GM12878 (cell line): ENCODE results near the gene RPS3. TPM values are rescaled to one million over a fixed set of nuclear protein-coding genes. Genes with fewer than 3 reads are reported as not detected.

Experiments
- ATAC-seq: fragments of 200-7000 bp; cut with Tn5 transposase; 3 replicates; pipeline ENCODE4 v1.9.1; 2020; ENCODE audit warnings: mild to moderate bottlenecking, moderate library complexity
- BruUV-seq: library from RNA; stranded (reverse); fragments of 400-500 nt; replicated peaks from 2 replicates; lab custom pipeline; 2021; lab: Mats Ljungman, UMichigan
- CTCF ChIA-PET: fragments of 300-600 bp; sonication (Branson Sonifier 250); formaldehyde crosslinking; extraction: SDS; loops from one replicate; lab custom pipeline; 2021; ENCODE audit warnings: inconsistent platforms; lab: Yijun Ruan, JAX
- POLR2A ChIA-PET: fragments of 350-600 bp; formaldehyde crosslinking; extraction: SDS; loops from one replicate; lab custom pipeline; 2021; ENCODE audit warnings: inconsistent platforms; lab: Charles Lee
- RAD21 ChIA-PET: fragments of 300-600 bp; sonication (Branson Sonifier 250); formaldehyde crosslinking; loops from one replicate; lab custom pipeline; 2023; ENCODE audit warnings: antibody characterized with exemption; ENCODE audit not compliant: unreplicated experiment; lab: Charles Lee
- SMC1A ChIA-PET: fragments of 300-600 bp; sonication (Branson Sonifier 250); formaldehyde crosslinking; loops from one replicate; lab custom pipeline; 2023; ENCODE audit not compliant: unreplicated experiment, uncharacterized antibody; lab: Charles Lee
- DNase-seq: peaks from one replicate; pipeline ENCODE4 v3.0.0-alpha.2; 2011; ENCODE audit warnings: low read depth, low spot score
- FAIRE-seq: peaks from 3 replicates; lab custom pipeline; 2011; peaks lifted over from hg19 to GRCh38; lab: Jason Lieb, UNC
- H2AFZ ChIP-seq: 2 replicates; pipeline ENCODE4 v1.6.0; 2011; ENCODE audit warnings: low read depth, low read length, control low read depth; ENCODE audit not compliant: control insufficient read depth
- H3K27ac ChIP-seq: 2 replicates; pipeline ENCODE4 v1.5.1; 2011; ENCODE audit warnings: control low read depth; ENCODE audit not compliant: control insufficient read depth, insufficient read depth
- H3K27me3 ChIP-seq, 2 experiments: replicated peaks in 1 of 2; 2 replicates each; pipeline versions ENCODE4 v1.6.0 to v1.6.1; 2011; ENCODE audit warnings: low read length in 1 of 2; ENCODE audit not compliant: control insufficient read depth in 2 of 2, insufficient read depth in 2 of 2
- H3K36me3 ChIP-seq, 2 experiments: 2 replicates each; pipeline ENCODE4 v1.5.1; 2011; ENCODE audit warnings: low read length in 1 of 2; ENCODE audit not compliant: control insufficient read depth in 2 of 2, insufficient read depth in 2 of 2
- H3K4me1 ChIP-seq: 2 replicates; pipeline ENCODE4 v1.6.1; 2011; ENCODE audit warnings: mild to moderate bottlenecking, low read length, moderate library complexity, mixed read lengths; ENCODE audit not compliant: control insufficient read depth, insufficient read depth
- H3K4me2 ChIP-seq: 2 replicates; pipeline ENCODE4 v1.6.0; 2011; ENCODE audit warnings: control low read depth; ENCODE audit not compliant: control insufficient read depth, insufficient read depth
- H3K4me3 ChIP-seq: fragments of 200-600 bp; sonication (generic); 2 replicates; pipeline ENCODE4 v1.5.1; 2016
- H3K79me2 ChIP-seq: 2 replicates; pipeline ENCODE4 v1.6.0; 2011; ENCODE audit warnings: low read length; ENCODE audit not compliant: control insufficient read depth, insufficient read depth
- H3K9ac ChIP-seq: 2 replicates; pipeline ENCODE4 v1.8.0; 2011; ENCODE audit warnings: low read length, control low read depth, mixed read lengths; ENCODE audit not compliant: control insufficient read depth, insufficient read depth
- H3K9me3 ChIP-seq: replicated peaks from 3 replicates; pipeline ENCODE4 v1.5.1; 2011; ENCODE audit warnings: mild to moderate bottlenecking, low read length; ENCODE audit not compliant: control insufficient read depth, insufficient read depth
- H4K20me1 ChIP-seq: 2 replicates; pipeline ENCODE4 v1.6.0; 2011; ENCODE audit not compliant: control insufficient read depth, insufficient read depth
- BACH1 ChIP-seq: fragments of 450-650 bp; IDR thresholded peaks from 2 replicates; pipeline ENCODE4 v1.6.1; 2017; ENCODE audit warnings: mild to moderate bottlenecking, borderline replicate concordance
- BCL11A ChIP-seq: IDR thresholded peaks from 2 replicates; pipeline ENCODE4 v1.6.1; 2011; ENCODE audit warnings: low read depth, low read length
- BHLHE40 ChIP-seq, 2 experiments: fragments of 450-650 bp in 1 of 2; IDR thresholded peaks; 2 replicates each; pipeline ENCODE4 v1.6.1; 2011 to 2017; ENCODE audit warnings: low read depth in 2 of 2, borderline replicate concordance in 1 of 2, improper control_type of control experiment in 1 of 2, low read length in 1 of 2, mild to moderate bottlenecking in 1 of 2
- BMI1 ChIP-seq: fragments of 450-650 bp; IDR thresholded peaks from 2 replicates; pipeline ENCODE4 v1.6.1; 2016; ENCODE audit warnings: mild to moderate bottlenecking, moderate library complexity, borderline replicate concordance
- CEBPB ChIP-seq, 2 experiments: fragments of 150-350 bp in 1 of 2; IDR thresholded peaks; 2 replicates each; pipeline ENCODE4 v1.6.1; 2012 to 2014; ENCODE audit warnings: low read depth in 2 of 2, low read length in 2 of 2, borderline replicate concordance in 1 of 2, inconsistent platforms in 1 of 2
- CHD4 ChIP-seq: fragments of 200-600 bp; sonication (generic); IDR thresholded peaks from 2 replicates; pipeline ENCODE4 v1.6.1; 2016; ENCODE audit warnings: mild to moderate bottlenecking
- IKZF2 ChIP-seq, 2 experiments: fragments of 450-650 bp; IDR thresholded peaks; 2 replicates each; pipeline ENCODE4 v1.6.1; 2017; ENCODE audit warnings: mild to moderate bottlenecking in 2 of 2, moderate library complexity in 2 of 2
- MEF2A ChIP-seq: IDR thresholded peaks from 2 replicates; pipeline ENCODE4 v1.6.1; 2011; ENCODE audit warnings: low read depth, mild to moderate bottlenecking, low read length, moderate library complexity; ENCODE audit not compliant: insufficient read depth
- NBN ChIP-seq: fragments of 450-650 bp; IDR thresholded peaks from 2 replicates; pipeline ENCODE4 v1.6.1; 2016
- POU2F2 ChIP-seq: IDR thresholded peaks from 3 replicates; pipeline ENCODE4 v1.6.1; 2011; ENCODE audit warnings: low read depth, mild to moderate bottlenecking, low read length, borderline replicate concordance
- RAD51 ChIP-seq: fragments of 450-650 bp; IDR thresholded peaks from 2 replicates; pipeline ENCODE4 v1.6.1; 2016; ENCODE audit warnings: moderate library complexity, mild to moderate bottlenecking, inconsistent platforms
- SMAD5 ChIP-seq: IDR thresholded peaks from 2 replicates; pipeline ENCODE4 v1.6.1; 2016; ENCODE audit warnings: antibody characterized with exemption, low read depth
- SREBF1 ChIP-seq: IDR thresholded peaks from 2 replicates; pipeline ENCODE4 v1.6.1; 2012; ENCODE audit warnings: mild to moderate bottlenecking, low read length
- STAT1 ChIP-seq: fragments of 450-650 bp; conservative IDR thresholded peaks from 2 replicates; pipeline ENCODE4 v1.6.1; 2014; ENCODE audit warnings: antibody characterized with exemption, mild to moderate bottlenecking
- SUPT20H ChIP-seq: IDR thresholded peaks from 2 replicates; pipeline ENCODE4 v1.6.1; 2011; ENCODE audit warnings: low read depth, mild to moderate bottlenecking, low read length, moderate library complexity, borderline replicate concordance; ENCODE audit not compliant: control insufficient read depth
- TCF3 ChIP-seq: IDR thresholded peaks from 2 replicates; pipeline ENCODE4 v1.6.1; 2012; ENCODE audit warnings: low read depth, mild to moderate bottlenecking, low read length, borderline replicate concordance; ENCODE audit not compliant: insufficient read depth
- WGBS: methylation state at CpG from one replicate; pipeline ENCODE4 v1.1.6; 2016; ENCODE audit warnings: low lambda C conversion rate; ENCODE audit not compliant: insufficient replicate concordance, insufficient coverage; ENCODE audit errors: missing lambda C conversion rate; 5-methylcytosine and 5-hydroxymethylcytosine counted together
- in situ Hi-C: fragments of 300-500 bp; cut with MboI; formaldehyde crosslinking; loops from 9 replicates; pipeline ENCODE4 v1.14.3; 2018; ENCODE audit warnings: mixed read lengths
- intact Hi-C: fragments of 100-400 bp; cut with micrococcal nuclease; formaldehyde crosslinking; loops from one replicate; pipeline ENCODE4 v1.14.2; 2022; ENCODE audit not compliant: unreplicated experiment
- polyA plus RNA-seq, 11 experiments: library from polyadenylated mRNA; depleted of rRNA in 4 of 11; unstranded in 6 of 11; stranded (reverse) in 5 of 11; fragments of >200 nt; fragmentation: Nextera tagmentation in 4 of 11; fragmentation: Illumina TruSeq in 1 of 11; extraction: Ambion mirVana in 4 of 11; extraction: Trizol in 1 of 11; gene quantifications; 1 replicate in 1 of 11; 2 replicates in 10 of 11; pipeline versions ENCODE4 v1.2.1 to v1.2.3, GENCODE V29; 2011 to 2016; ENCODE audit warnings: inconsistent platforms in 2 of 11, missing spikeins in 2 of 11, low read depth in 1 of 11
- total RNA-seq, 4 experiments: library from RNA; depleted of rRNA in 3 of 4; stranded (reverse); fragments of >200 nt in 3 of 4; fragmentation: Illumina TruSeq in 1 of 4; extraction: Trizol in 1 of 4; gene quantifications; 2 replicates each; pipeline versions ENCODE4 v1.2.1 to v1.2.3, GENCODE V29; 2013 to 2021

RPS3 gene
- total and polyA plus RNA-seq, 10 of the 15 experiments (the other 5 are each of a cell fraction or from before 2014, with no cell fraction given) = 2,127 to 9,556 (median 4,327) TPM

DNA sequence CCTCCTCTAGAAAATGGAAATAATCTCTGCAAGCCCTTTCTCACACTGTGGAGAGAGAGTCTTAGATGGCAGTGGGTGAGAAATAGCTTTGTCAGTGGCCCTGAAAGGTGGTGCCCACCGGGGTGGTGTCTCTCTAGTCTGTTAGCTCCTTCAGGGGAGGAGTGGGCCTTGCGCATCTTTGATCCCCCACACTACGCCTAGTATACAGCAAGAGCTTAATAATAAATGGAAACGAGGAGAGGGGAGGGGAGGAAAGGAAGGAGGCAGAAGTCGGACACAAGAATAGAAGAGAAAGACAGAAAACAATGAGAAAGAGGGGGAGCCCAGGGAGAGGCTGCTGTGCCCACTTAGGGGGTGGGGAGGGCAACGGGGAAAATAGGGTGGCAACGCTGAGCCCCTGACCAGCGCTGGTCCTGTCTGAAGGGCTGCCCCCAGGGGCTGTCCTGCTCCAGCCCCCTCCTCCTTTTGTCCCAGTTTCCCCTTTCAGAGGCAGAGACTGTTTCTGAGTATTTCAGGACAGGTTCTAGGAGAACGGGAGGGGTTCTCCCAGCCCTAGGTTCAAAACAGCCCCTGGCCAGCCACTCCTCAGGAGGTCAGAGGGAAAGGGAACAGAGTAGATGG lies 49.1 kb upstream of the RPS3 start:
- ChIA-PET SMC1A (interaction anchor here (1.1 to 1.9 kb wide), 3 partner anchors 10 to 18 kb away, joined by 4 to 11 read pairs (median 5); no protein-coding TSS in a partner anchor), CTCF (interaction anchor here (0.7 to 2.8 kb wide), 5 partner anchors 9 to 38 kb away, joined by 3 to 25 read pairs (median 4); no protein-coding TSS in a partner anchor), RAD21 (interaction anchor here (1.1 to 3.1 kb wide), 3 partner anchors 9 to 33 kb away, joined by 3 to 10 read pairs (median 5); no protein-coding TSS in a partner anchor), POLR2A (interaction anchor here (0.6 to 2.2 kb wide), 3 partner anchors 9 to 400 kb away, joined by 3 to 8 read pairs (median 3); no protein-coding TSS in a partner anchor)
- Histone ChIP-seq H3K4me1 (peaks cover 28% of the 10 kb centered on the region), H3K27me3 (peaks cover 0 to 4% of the 10 kb centered on the region in 2 experiments; a peak in 1 of 4 replicates), H3K4me3 (peak overlapping the region; percentile 7; the same call in 1 of the 2 replicates), H3K9me3 (no peaks in the 10 kb centered on the region), H3K4me2 (peak overlapping the region; percentile 72), H3K79me2 (peaks cover 29% of the 10 kb centered on the region), H3K9ac (peak overlapping the region; percentile 36; the same call in 1 of the 2 replicates), H3K27ac (no peak overlapping the region), H4K20me1 (no peaks in the 10 kb centered on the region), H2AFZ (no peak overlapping the region), H3K36me3 (no peaks in the 10 kb centered on the region)
- WGBS = 24% methylated on average over 9 of the region's 9 CpGs
- in situ Hi-C loops (no loop called here), intact Hi-C loops (no loop called here)
- ATAC-seq (no peak), DNase-seq (no peak), FAIRE-seq (no peak)
- TF ChIP-seq STAT1 = no peak
- TF ChIP-seq MEF2A = no peak
- no peak for TF ChIP-seq BMI1
- no peak for TF ChIP-seq POU2F2
- TF ChIP-seq CEBPB (IDR thresholded peaks at IDR 0.05; ENCODE audit: borderline replicate concordance in 1 of 2, low read depth in 2 of 2, low read length in 2 of 2) = no peak
- TF ChIP-seq NBN = no peak
- TF ChIP-seq BACH1 = no peak
- TF ChIP-seq SREBF1 = no peak
- TF ChIP-seq IKZF2 (IDR thresholded peaks at IDR 0.05) = no peak
- no peak for TF ChIP-seq BHLHE40 (IDR thresholded peaks at IDR 0.05; ENCODE audit: borderline replicate concordance in 1 of 2, low read depth in 2 of 2, low read length in 1 of 2)
- TF ChIP-seq RAD51 = no peak
- no peak for TF ChIP-seq SUPT20H
- TF ChIP-seq CHD4 = no peak
- TF ChIP-seq TCF3 = no peak
- TF ChIP-seq BCL11A = no peak
- TF ChIP-seq SMAD5 = no peak
- no TSS peak for BruUV-seq
